Karpas-422 (cell line): Measurements from ENCODE around the gene MAP3K8. TPM values are rescaled to one million over a fixed set of nuclear protein-coding genes. Genes with fewer than 3 reads are reported as not detected.
A peak's percentile ranks its signal among the peaks of the same experiment; 100 is the strongest.
"Not testable (repeated sequence)": the region's sequence is repeated elsewhere in the genome, so short reads cannot be mapped to it uniquely, and the experiment has no call there.

Experiments
- DNase-seq: peaks from one replicate; pipeline ENCODE4 v3.0.0-alpha.2; 2015
- H2AFZ ChIP-seq: fragments of 200-600 bp; sonication (generic); 2 replicates; pipeline ENCODE4 v1.6.1; 2014; ENCODE audit warnings: antibody characterized with exemption, low read length, mixed read lengths
- H3K27ac ChIP-seq: fragments of 200-600 bp; sonication (generic); 2 replicates; pipeline ENCODE4 v1.5.1; 2014; ENCODE audit warnings: mild to moderate bottlenecking, low read length, moderate library complexity
- H3K27me3 ChIP-seq: fragments of 200-600 bp; sonication (generic); 2 replicates; pipeline ENCODE4 v1.6.1; 2014; ENCODE audit warnings: low read length, mixed read lengths
- H3K36me3 ChIP-seq: fragments of 200-600 bp; sonication (generic); 2 replicates; pipeline ENCODE4 v1.6.1; 2014; ENCODE audit warnings: low read length, mixed read lengths; ENCODE audit not compliant: insufficient read depth
- H3K4me1 ChIP-seq: fragments of 200-600 bp; sonication (generic); 2 replicates; pipeline ENCODE4 v1.6.1; 2014; ENCODE audit warnings: mild to moderate bottlenecking, low read length, mixed read lengths
- H3K4me2 ChIP-seq: fragments of 200-600 bp; sonication (generic); 2 replicates; pipeline ENCODE4 v1.6.1; 2014; ENCODE audit warnings: low read length, low read depth, mild to moderate bottlenecking; ENCODE audit not compliant: poor library complexity, severe bottlenecking
- H3K4me3 ChIP-seq: fragments of 200-600 bp; sonication (generic); 2 replicates; pipeline ENCODE4 v1.5.1; 2014; ENCODE audit warnings: mild to moderate bottlenecking, antibody characterized with exemption, low read length, mixed read lengths
- H3K79me2 ChIP-seq: fragments of 200-600 bp; sonication (generic); 2 replicates; pipeline ENCODE4 v1.6.1; 2014; ENCODE audit warnings: mild to moderate bottlenecking, low read length, mixed read lengths
- H3K9ac ChIP-seq: fragments of 200-600 bp; sonication (generic); 2 replicates; pipeline ENCODE4 v1.6.0; 2014; ENCODE audit warnings: low read length
- H3K9me2 ChIP-seq: fragments of 200-600 bp; sonication (generic), shearing (Covaris generic); replicated peaks from 2 replicates; pipeline ENCODE4 v1.6.0; 2014; ENCODE audit warnings: mild to moderate bottlenecking, low read length, moderate library complexity; ENCODE audit not compliant: insufficient read depth
- H3K9me3 ChIP-seq: fragments of 300-700, 200-600 bp; sonication (generic); 2 replicates; pipeline ENCODE4 v1.6.1; 2014; ENCODE audit warnings: low read length, mixed read lengths
- H4K20me1 ChIP-seq: fragments of 200-600 bp; sonication (generic); 2 replicates; pipeline ENCODE4 v1.6.1; 2014; ENCODE audit warnings: mild to moderate bottlenecking, antibody characterized with exemption, low read length, low read depth; ENCODE audit not compliant: insufficient read depth
- total RNA-seq: library from RNA; depleted of rRNA; stranded (reverse); fragments of >200 nt; shearing (Covaris generic); gene quantifications from 2 replicates; pipeline ENCODE4 v1.2.3, GENCODE V29; 2014; ENCODE audit warnings: low replicate concordance

The MAP3K8 gene
- total RNA-seq, 1 experiment from 2014 or later = 69.8 TPM

DNA sequence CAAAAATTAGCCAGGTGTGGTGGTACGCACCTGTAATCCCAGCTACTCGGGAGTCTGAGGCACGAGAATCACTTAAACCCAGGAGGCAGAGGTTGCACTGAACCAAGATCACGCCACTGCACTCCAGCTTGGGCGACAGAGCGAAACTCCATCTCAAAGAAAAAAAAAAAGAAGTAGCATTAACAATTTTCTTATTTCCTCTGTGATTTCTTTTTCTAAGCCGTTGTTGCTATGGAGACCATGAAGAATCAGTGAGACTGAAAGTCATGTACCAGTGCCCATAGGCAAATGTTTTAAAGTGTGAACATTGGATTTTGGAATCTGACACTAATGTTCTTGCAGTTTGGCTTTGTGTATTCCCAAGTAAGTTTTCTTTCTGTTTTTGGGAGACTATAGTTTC lies 18.4 kb upstream of the MAP3K8 start:
- no peak overlapping the region for H2AFZ ChIP-seq
- no peaks in the 10 kb centered on the region for H3K79me2 ChIP-seq
- peaks cover 62% of the 10 kb centered on the region for H3K4me1 ChIP-seq
- H3K9me3 ChIP-seq = no peaks in the 10 kb centered on the region
- H4K20me1 ChIP-seq = no peaks in the 10 kb centered on the region
- peak overlapping the region; percentile 57 for H3K9ac ChIP-seq
- H3K4me2 ChIP-seq = peak overlapping the region; percentile 85
- peak overlapping the region; percentile 44 for H3K4me3 ChIP-seq
- no peaks in the 10 kb centered on the region for H3K9me2 ChIP-seq
- H3K27ac ChIP-seq = peak overlapping the region; percentile 98
- H3K36me3 ChIP-seq = no peaks in the 10 kb centered on the region
- H3K27me3 ChIP-seq = no peaks in the 10 kb centered on the region
- peak; percentile 97 for DNase-seq

- no peak for DNase-seq
- Histone ChIP-seq H3K9me2 (no peaks in the 10 kb centered on the region), H3K27me3 (no peaks in the 10 kb centered on the region), H3K27ac (peak overlapping the region; percentile 98), H4K20me1 (no peaks in the 10 kb centered on the region), H3K4me3 (no peak overlapping the region), H3K79me2 (no peaks in the 10 kb centered on the region), H3K36me3 (no peaks in the 10 kb centered on the region), H3K4me2 (no peak overlapping the region), H3K9ac (peak overlapping the region; percentile 32), H3K9me3 (no peaks in the 10 kb centered on the region), H2AFZ (no peak overlapping the region; the same call in 1 of the 2 replicates), H3K4me1 (peaks cover 76% of the 10 kb centered on the region)
These were observed 16.7 kb upstream of the MAP3K8 start for GRCh38 chr10:30417301-30417700.

DNA sequence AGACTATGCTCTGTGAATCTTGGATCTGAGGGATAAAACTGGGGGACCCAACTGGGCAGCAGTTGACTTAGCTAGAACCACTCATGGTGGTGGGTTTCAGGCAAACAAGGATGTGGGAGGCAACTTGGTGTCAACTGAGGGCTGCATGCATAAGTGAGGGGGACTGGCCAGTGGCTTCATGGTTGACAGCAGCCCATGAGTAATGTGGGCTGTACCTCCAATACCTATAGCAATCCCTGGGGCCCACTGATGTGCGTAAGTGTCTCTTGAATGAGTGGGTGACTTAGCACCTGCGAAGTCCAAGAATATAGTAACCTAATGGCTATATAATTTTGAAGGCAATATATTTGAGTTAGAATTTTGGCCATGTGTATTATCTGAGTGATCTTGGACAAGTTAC lies 13.7 kb upstream of the MAP3K8 start:
- Histone ChIP-seq H3K79me2 (peaks cover 23% of the 10 kb centered on the region), H3K27ac (peak overlapping the region; percentile 98), H3K27me3 (no peaks in the 10 kb centered on the region), H3K9me3 (no peaks in the 10 kb centered on the region), H4K20me1 (no peaks in the 10 kb centered on the region), H2AFZ (no peak overlapping the region), H3K4me3 (peak overlapping the region; percentile 23), H3K9ac (peak overlapping the region; percentile 71), H3K9me2 (no peaks in the 10 kb centered on the region), H3K36me3 (no peaks in the 10 kb centered on the region), H3K4me1 (peaks cover 96% of the 10 kb centered on the region), H3K4me2 (peak overlapping the region; percentile 66)
- peak; percentile 86 for DNase-seq

DNA sequence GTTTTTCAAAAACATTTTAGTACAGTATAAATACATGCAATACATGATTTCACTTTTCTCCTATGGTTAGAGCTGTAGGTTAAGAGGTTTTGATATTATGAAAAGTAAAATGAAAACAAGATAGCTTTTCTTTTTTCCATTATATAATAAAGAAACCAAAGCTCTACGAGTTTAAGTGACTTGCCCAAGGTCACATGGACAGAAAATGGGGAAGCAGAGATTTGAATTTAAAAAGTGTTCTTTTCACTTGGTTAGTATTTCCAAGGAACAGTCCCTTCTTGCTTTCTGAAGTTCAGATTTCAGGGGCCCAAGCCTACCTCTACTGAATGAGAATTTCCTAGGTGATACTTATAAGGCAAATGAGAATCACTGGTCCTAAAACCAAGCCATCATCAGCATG lies 13.2 kb upstream of the MAP3K8 start:
- Histone ChIP-seq H3K4me1 (peaks cover 96% of the 10 kb centered on the region), H3K9me2 (no peaks in the 10 kb centered on the region), H3K9ac (peak overlapping the region; percentile 63), H3K36me3 (no peaks in the 10 kb centered on the region), H3K9me3 (no peaks in the 10 kb centered on the region), H3K27ac (peak overlapping the region; percentile 98), H3K4me2 (peak overlapping the region; percentile 66), H3K4me3 (peak overlapping the region; percentile 29), H4K20me1 (no peaks in the 10 kb centered on the region), H3K79me2 (peaks cover 28% of the 10 kb centered on the region), H2AFZ (0 out of 2 replicates have a peak overlapping the region, but pooled peaks have one; percentile 49), H3K27me3 (no peaks in the 10 kb centered on the region)
- peak; percentile 68 for DNase-seq

- Histone ChIP-seq H3K9ac (peak overlapping the region; percentile 82), H3K4me2 (peak overlapping the region; percentile 90), H3K4me3 (peak overlapping the region; percentile 71), H3K27ac (peak overlapping the region; percentile 93), H3K36me3 (no peaks in the 10 kb centered on the region), H3K9me2 (no peaks in the 10 kb centered on the region), H4K20me1 (no peaks in the 10 kb centered on the region), H3K4me1 (peaks cover 94% of the 10 kb centered on the region), H3K27me3 (no peaks in the 10 kb centered on the region), H3K79me2 (peaks cover 33% of the 10 kb centered on the region), H2AFZ (no peak overlapping the region), H3K9me3 (no peaks in the 10 kb centered on the region)
- DNase-seq = peak; percentile 86
These were observed 11.8 kb upstream of the MAP3K8 start for GRCh38 chr10:30422151-30422695.

GRCh38 chr10:30422981-30423654 lies 10.9 kb upstream of the MAP3K8 start:
- peak overlapping the region; percentile 82 for H3K9ac ChIP-seq
- no peaks in the 10 kb centered on the region for H3K36me3 ChIP-seq
- H2AFZ ChIP-seq = no peak overlapping the region
- peaks cover 94% of the 10 kb centered on the region for H3K4me1 ChIP-seq
- peak overlapping the region; percentile 93 for H3K27ac ChIP-seq
- H3K27me3 ChIP-seq = no peaks in the 10 kb centered on the region
- H3K79me2 ChIP-seq = peaks cover 41% of the 10 kb centered on the region
- DNase-seq = peak; percentile 84
- peak overlapping the region; percentile 71 for H3K4me3 ChIP-seq
- H4K20me1 ChIP-seq = no peaks in the 10 kb centered on the region
- no peaks in the 10 kb centered on the region for H3K9me2 ChIP-seq
- no peaks in the 10 kb centered on the region for H3K9me3 ChIP-seq
- H3K4me2 ChIP-seq = peak overlapping the region; percentile 90

- H3K9me2 ChIP-seq, H3K9me3 ChIP-seq, H3K27me3 ChIP-seq, H4K20me1 ChIP-seq, H2AFZ ChIP-seq, H3K36me3 ChIP-seq: not testable (repeated sequence)
- peak overlapping the region; percentile 82 for H3K9ac ChIP-seq
- peak; percentile 41 for DNase-seq
- peaks cover 47% of the 10 kb centered on the region for H3K79me2 ChIP-seq
- H3K4me2 ChIP-seq = peak overlapping the region; percentile 90
- H3K27ac ChIP-seq = peak overlapping the region; percentile 93
- H3K4me3 ChIP-seq = peak overlapping the region; percentile 71
- peaks cover 94% of the 10 kb centered on the region for H3K4me1 ChIP-seq
These were observed 10.2 kb upstream of the MAP3K8 start for GRCh38 chr10:30423655-30424275.

GRCh38 chr10:30425336-30426075 lies 8.5 kb upstream of the MAP3K8 start:
- Histone ChIP-seq H3K9me3 (no peaks in the 10 kb centered on the region), H4K20me1 (no peaks in the 10 kb centered on the region), H2AFZ (no peak overlapping the region), H3K79me2 (peaks cover 57% of the 10 kb centered on the region), H3K27ac (peak overlapping the region; percentile 94), H3K9me2 (no peaks in the 10 kb centered on the region), H3K9ac (no peak overlapping the region), H3K4me2 (no peak overlapping the region), H3K4me3 (no peak overlapping the region), H3K36me3 (no peaks in the 10 kb centered on the region), H3K27me3 (no peaks in the 10 kb centered on the region), H3K4me1 (peaks cover 94% of the 10 kb centered on the region)
- peak; percentile 60 for DNase-seq
